Measurements from ENCODE around the gene RANBP3. TPM values are rescaled to one million over a fixed set of nuclear protein-coding genes. Genes with fewer than 3 reads are reported as not detected.

The RANBP3 gene
- total RNA-seq, 4 donors from 2014 or later: 37.4 to 74.3 (median 61.3) TPM

- H3K4me3 ChIP-seq: no peak overlapping the region
- H3K9me3 ChIP-seq: no peaks in the 10 kb centered on the region
- H3K27ac ChIP-seq: no peak overlapping the region
- in situ Hi-C loops (cut with MboI; ENCODE audit: low sequenced_read_pairs in 4 of 4): no loop called here
- no peak for DNase-seq
- ATAC-seq: no peak
- peaks cover 0 to 3% (median 0%) of the 10 kb centered on the region in 3 donors for H3K27me3 ChIP-seq
- peaks cover 7 to 8% of the 10 kb centered on the region in 2 donors for H3K4me1 ChIP-seq
- intact Hi-C loops (cut with DNase I; ENCODE audit: low total_unique reads): no loop called here
- TF ChIP-seq, protein P1, sequence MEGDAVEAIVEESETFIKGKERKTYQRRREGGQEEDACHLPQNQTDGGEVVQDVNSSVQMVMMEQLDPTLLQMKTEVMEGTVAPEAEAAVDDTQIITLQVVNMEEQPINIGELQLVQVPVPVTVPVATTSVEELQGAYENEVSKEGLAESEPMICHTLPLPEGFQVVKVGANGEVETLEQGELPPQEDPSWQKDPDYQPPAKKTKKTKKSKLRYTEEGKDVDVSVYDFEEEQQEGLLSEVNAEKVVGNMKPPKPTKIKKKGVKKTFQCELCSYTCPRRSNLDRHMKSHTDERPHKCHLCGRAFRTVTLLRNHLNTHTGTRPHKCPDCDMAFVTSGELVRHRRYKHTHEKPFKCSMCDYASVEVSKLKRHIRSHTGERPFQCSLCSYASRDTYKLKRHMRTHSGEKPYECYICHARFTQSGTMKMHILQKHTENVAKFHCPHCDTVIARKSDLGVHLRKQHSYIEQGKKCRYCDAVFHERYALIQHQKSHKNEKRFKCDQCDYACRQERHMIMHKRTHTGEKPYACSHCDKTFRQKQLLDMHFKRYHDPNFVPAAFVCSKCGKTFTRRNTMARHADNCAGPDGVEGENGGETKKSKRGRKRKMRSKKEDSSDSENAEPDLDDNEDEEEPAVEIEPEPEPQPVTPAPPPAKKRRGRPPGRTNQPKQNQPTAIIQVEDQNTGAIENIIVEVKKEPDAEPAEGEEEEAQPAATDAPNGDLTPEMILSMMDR (IDR thresholded peaks at IDR 0.05 in 4 of 5, conservative IDR thresholded peaks at IDR 0.05 in 1 of 5): no peak
- TF ChIP-seq POLR2A (IDR thresholded peaks at IDR 0.05): no peak
- no peaks in the 10 kb centered on the region for H3K36me3 ChIP-seq
Measured at GRCh38 chr19:5991244-5991838, 13.4 kb upstream of the RANBP3 start.

- Histone ChIP-seq H3K27me3 (peaks cover 0 to 3% (median 0%) of the 10 kb centered on the region in 3 donors), H3K9me3 (no peaks in the 10 kb centered on the region), H3K27ac (no peak overlapping the region), H3K36me3 (no peaks in the 10 kb centered on the region), H3K4me3 (no peak overlapping the region), H3K4me1 (peaks cover 7 to 8% of the 10 kb centered on the region in 2 donors)
- intact Hi-C loops (cut with DNase I; ENCODE audit: low total_unique reads) (no loop called here), in situ Hi-C loops (cut with MboI; ENCODE audit: low sequenced_read_pairs in 4 of 4) (no loop called here)
- no peak for ATAC-seq
- no peak for DNase-seq
- TF ChIP-seq, protein P1 (IDR thresholded peaks at IDR 0.05 in 4 of 5, conservative IDR thresholded peaks at IDR 0.05 in 1 of 5): no peak
- no peak for TF ChIP-seq POLR2A (IDR thresholded peaks at IDR 0.05)
Measured at GRCh38 chr19:5990289-5990797, 12.4 kb upstream of the RANBP3 start.

- Histone ChIP-seq H3K4me3 (no peak overlapping the region), H3K36me3 (no peaks in the 10 kb centered on the region), H3K9me3 (no peaks in the 10 kb centered on the region), H3K27me3 (peaks cover 0 to 3% (median 0%) of the 10 kb centered on the region in 3 donors), H3K27ac (no peak overlapping the region), H3K4me1 (peaks cover 7 to 8% of the 10 kb centered on the region in 2 donors)
- TF ChIP-seq, protein P1 (IDR thresholded peaks at IDR 0.05 in 4 of 5, conservative IDR thresholded peaks at IDR 0.05 in 1 of 5): no peak
- TF ChIP-seq POLR2A (IDR thresholded peaks at IDR 0.05): no peak
- ATAC-seq (no peak), DNase-seq (no peak)
- in situ Hi-C loops (cut with MboI; ENCODE audit: low sequenced_read_pairs in 4 of 4) (loop anchor here in 1 of 4 donors (5.0 kb wide), 1 partner anchor 33 kb away; no protein-coding TSS in a partner anchor), intact Hi-C loops (cut with DNase I; ENCODE audit: low total_unique reads) (loop anchor here (5.0 kb wide), 1 partner anchor 138 kb away; no protein-coding TSS in a partner anchor)
Measured at GRCh38 chr19:5989388-5990074, 11.6 kb upstream of the RANBP3 start.

- Histone ChIP-seq H3K27ac (no peak overlapping the region), H3K4me3 (no peak overlapping the region), H3K9me3 (no peaks in the 10 kb centered on the region), H3K4me1 (peaks cover 7 to 8% of the 10 kb centered on the region in 2 donors), H3K27me3 (peaks cover 0 to 2% (median 0%) of the 10 kb centered on the region in 3 donors), H3K36me3 (no peaks in the 10 kb centered on the region)
- no peak for DNase-seq
- no peak for ATAC-seq
- intact Hi-C loops (cut with DNase I; ENCODE audit: low total_unique reads) (loop anchor here (5.0 kb wide), 1 partner anchor 139 kb away; no protein-coding TSS in a partner anchor), in situ Hi-C loops (cut with MboI; ENCODE audit: low sequenced_read_pairs in 4 of 4) (loop anchor here in 1 of 4 donors (5.0 kb wide), 1 partner anchor 34 kb away; no protein-coding TSS in a partner anchor)
- TF ChIP-seq, protein P1 (IDR thresholded peaks at IDR 0.05 in 4 of 5, conservative IDR thresholded peaks at IDR 0.05 in 1 of 5): no peak
- no peak for TF ChIP-seq POLR2A (IDR thresholded peaks at IDR 0.05)
Measured at GRCh38 chr19:5988517-5989387, 10.8 kb upstream of the RANBP3 start.

Measured in gastrocnemius medialis (tissue), 4 donors.